Measurements from ENCODE around the gene MLST8. TPM values are rescaled to one million over a fixed set of nuclear protein-coding genes. Genes with fewer than 3 reads are reported as not detected.

MLST8 gene
- total RNA-seq, 4 donors from 2014 or later: 33.1 to 48.8 (median 42.8) TPM

DNA sequence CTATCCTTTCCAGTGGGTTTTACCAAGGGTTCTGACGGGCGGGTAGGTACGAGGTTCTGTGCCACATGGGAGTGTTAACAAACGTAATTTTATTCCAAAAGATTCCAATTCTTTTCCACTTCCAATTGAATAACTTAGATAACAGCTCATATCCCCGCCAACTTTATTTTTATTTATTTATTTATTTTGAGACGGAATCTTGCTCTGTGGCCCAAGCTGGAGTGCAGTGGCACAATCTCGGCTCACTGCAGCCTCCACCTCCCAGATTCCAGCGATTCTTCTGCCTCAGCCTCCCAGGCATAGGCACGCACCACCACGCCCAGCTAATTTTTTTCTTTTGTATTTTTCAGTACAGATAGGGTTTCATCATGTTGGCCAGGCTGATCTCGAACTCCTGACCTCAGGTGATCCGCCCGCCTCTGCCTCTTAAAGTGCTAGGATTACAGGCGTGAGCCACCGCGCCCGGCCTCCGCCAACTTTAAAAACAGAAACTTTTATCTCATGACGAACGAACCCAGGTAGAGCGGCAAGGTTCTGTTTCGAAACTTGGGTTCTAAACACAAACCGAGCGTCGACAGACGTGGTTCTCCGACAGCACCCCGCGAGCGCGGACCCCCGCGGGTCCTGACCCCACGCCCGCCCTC, 45.5 kb downstream of the MLST8 start:
- Histone ChIP-seq H3K27ac (peak overlapping the region; percentile 87 to 99 (median 98)), H3K36me3 (peaks cover 26 to 65% (median 38%) of the 10 kb centered on the region in 3 donors), H3K9me3 (no peaks in the 10 kb centered on the region), H3K4me1 (peaks cover 7 to 33% (median 18%) of the 10 kb centered on the region in 3 donors), H3K27me3 (no peaks in the 10 kb centered on the region), H3K4me3 (peak overlapping the region; percentile 54 to 92 (median 70))
- DNase-seq: no peak
- intact Hi-C loops (cut with DNase I): no loop called here
- TF ChIP-seq POLR2A (IDR thresholded peaks at IDR 0.05): no peak
- TF ChIP-seq, protein P1, sequence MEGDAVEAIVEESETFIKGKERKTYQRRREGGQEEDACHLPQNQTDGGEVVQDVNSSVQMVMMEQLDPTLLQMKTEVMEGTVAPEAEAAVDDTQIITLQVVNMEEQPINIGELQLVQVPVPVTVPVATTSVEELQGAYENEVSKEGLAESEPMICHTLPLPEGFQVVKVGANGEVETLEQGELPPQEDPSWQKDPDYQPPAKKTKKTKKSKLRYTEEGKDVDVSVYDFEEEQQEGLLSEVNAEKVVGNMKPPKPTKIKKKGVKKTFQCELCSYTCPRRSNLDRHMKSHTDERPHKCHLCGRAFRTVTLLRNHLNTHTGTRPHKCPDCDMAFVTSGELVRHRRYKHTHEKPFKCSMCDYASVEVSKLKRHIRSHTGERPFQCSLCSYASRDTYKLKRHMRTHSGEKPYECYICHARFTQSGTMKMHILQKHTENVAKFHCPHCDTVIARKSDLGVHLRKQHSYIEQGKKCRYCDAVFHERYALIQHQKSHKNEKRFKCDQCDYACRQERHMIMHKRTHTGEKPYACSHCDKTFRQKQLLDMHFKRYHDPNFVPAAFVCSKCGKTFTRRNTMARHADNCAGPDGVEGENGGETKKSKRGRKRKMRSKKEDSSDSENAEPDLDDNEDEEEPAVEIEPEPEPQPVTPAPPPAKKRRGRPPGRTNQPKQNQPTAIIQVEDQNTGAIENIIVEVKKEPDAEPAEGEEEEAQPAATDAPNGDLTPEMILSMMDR (IDR thresholded peaks at IDR 0.05): no peak
- 5 to 11% methylated on average over 17 to 23 of the region's 35 CpGs for WGBS, 2 donors

DNA sequence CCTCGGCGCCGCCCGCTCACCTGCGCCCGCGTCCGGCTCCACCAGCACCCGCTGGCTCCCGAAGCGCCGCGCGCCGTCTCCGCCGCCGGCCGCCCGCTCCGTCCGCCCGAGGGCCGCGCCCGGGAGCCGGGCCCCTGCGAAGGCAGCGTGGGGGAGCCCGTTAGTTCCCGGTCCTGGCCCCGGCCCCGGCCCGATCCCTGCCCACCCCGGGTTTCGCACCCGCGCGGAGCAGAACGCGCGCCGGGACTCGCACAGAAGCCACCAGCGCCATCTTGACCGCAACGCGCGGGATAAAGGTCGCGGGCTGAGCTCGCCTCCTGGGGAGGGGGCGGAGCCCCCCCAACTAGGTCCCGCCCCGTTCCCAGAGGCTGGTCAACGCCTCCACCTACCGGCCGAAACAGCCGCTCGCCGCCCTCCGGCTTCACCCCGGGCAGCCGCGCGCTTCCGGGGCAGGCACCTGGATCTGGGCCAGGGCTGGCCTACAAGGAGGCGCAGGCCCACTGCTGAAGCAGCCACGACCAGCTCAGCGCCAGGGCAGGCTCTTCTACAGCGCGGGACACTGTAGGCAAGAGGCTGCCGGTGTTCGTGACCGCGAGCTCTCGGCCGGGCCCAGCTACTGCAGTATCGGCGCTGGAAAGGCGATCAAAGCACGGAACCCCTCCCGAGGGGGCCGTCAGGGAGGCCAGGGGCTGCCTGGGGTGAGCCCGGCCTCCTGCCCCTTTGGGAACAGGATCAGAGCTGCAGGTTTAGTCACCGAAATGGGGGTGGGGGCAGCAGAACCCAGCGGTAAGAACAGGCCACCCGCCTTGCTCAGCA, 46.2 kb downstream of the MLST8 start, which contains the start of gene ECI1:
ECI1 (minus strand) TSS at position 292 of the 816 bp plus-strand sequence; CDS start at position 271, 21 bp downstream.
- H3K27me3 ChIP-seq: no peaks in the 10 kb centered on the region
- H3K27ac ChIP-seq: peak within 1 kb of the TSS; percentile 87 to 99 (median 98)
- 0 to 7% methylated on average over 4 to 7 of the region's 88 CpGs for WGBS, 2 donors
- intact Hi-C loops (cut with DNase I): no loop called here
- H3K36me3 ChIP-seq: peaks cover 26 to 65% (median 38%) of the 10 kb centered on the region in 3 donors
- TF ChIP-seq, protein P1 (IDR thresholded peaks at IDR 0.05): peak; percentile 59 to 83 (median 76)
- peak in 3 of 4 donors; percentile 32 to 80 (median 66) for TF ChIP-seq POLR2A (IDR thresholded peaks at IDR 0.05)
- DNase-seq: peak; percentile 44
- H3K4me1 ChIP-seq: peaks cover 7 to 33% (median 18%) of the 10 kb centered on the region in 3 donors
- H3K4me3 ChIP-seq: peak within 1 kb of the TSS; percentile 54 to 92 (median 70)
- H3K9me3 ChIP-seq: no peaks in the 10 kb centered on the region

DNA sequence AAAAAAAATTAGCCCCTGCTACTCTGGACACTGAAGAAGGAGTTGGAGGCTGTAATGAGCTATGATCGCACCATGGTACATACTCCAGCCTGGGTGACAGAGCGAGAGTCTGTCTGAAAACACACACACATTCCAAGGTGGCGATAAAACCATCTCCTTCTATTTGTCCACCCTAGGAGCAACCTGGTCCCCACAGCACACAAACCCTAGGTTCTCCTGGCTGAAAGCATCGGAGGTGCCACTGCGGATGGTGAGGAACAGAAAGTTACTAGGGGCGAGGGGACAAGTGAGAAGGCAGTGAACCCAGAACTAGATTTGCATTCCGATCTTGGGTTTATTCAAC, 47.5 kb downstream of the MLST8 start:
- TF ChIP-seq POLR2A (IDR thresholded peaks at IDR 0.05): no peak
- TF ChIP-seq, protein P1 (IDR thresholded peaks at IDR 0.05): no peak
- H3K4me3 ChIP-seq: no peak overlapping the region
- intact Hi-C loops (cut with DNase I): no loop called here
- no peaks in the 10 kb centered on the region for H3K9me3 ChIP-seq
- H3K4me1 ChIP-seq: peaks cover 7 to 33% (median 18%) of the 10 kb centered on the region in 3 donors
- DNase-seq: no peak
- H3K27ac ChIP-seq: peak overlapping the region in 1 of 4 donors; percentile 99
- 82 to 92% methylated on average over 7 of the region's 7 CpGs for WGBS, 2 donors
- peaks cover 38 to 66% (median 49%) of the 10 kb centered on the region in 3 donors for H3K36me3 ChIP-seq
- H3K27me3 ChIP-seq: no peaks in the 10 kb centered on the region

DNA sequence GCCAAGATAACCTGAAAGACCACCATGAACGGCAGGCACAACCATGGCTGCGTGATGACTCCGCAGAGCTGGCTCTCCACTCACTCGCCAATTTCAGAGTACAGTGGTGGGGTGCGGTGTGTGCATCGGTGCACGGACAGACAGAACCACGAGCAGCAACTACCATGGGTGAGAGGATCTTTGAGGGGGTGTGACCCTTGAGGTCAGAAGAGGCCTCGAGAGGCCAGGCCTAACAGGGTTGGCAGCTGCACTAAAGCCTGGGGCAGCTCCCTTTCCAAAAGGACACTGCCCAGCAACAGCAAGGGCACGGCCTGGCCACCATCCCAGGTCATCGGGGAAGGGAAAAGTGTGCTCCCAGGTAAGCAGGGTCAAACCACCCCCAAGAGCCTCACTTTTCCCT, 48.0 kb downstream of the MLST8 start:
- DNase-seq: no peak
- WGBS, 2 donors: 79 to 83% methylated on average over 9 to 11 of the region's 11 CpGs
- TF ChIP-seq POLR2A (IDR thresholded peaks at IDR 0.05): no peak
- TF ChIP-seq, protein P1 (IDR thresholded peaks at IDR 0.05): no peak
- no peaks in the 10 kb centered on the region for H3K27me3 ChIP-seq
- intact Hi-C loops (cut with DNase I): no loop called here
- H3K4me1 ChIP-seq: peaks cover 7 to 33% (median 18%) of the 10 kb centered on the region in 3 donors
- H3K9me3 ChIP-seq: no peaks in the 10 kb centered on the region
- H3K36me3 ChIP-seq: peaks cover 38 to 70% (median 51%) of the 10 kb centered on the region in 3 donors
- H3K4me3 ChIP-seq: no peak overlapping the region
- H3K27ac ChIP-seq: no peak overlapping the region
